Muscle of arm (tissue), 12 donors: ENCODE measurements around the gene CLCA1. TPM values are rescaled to one million over a fixed set of nuclear protein-coding genes. Genes with fewer than 3 reads are reported as not detected.

ENCODE experiments used
- DNase-seq: peaks from one replicate; pipeline ENCODE4 v3.0.0-alpha.2; 2013
- polyA plus RNA-seq, 12 donors: library from polyadenylated mRNA; unstranded; fragments of 120-200 nt; gene quantifications; one replicate each; pipeline ENCODE4 v1.2.1, GENCODE V29; 2013; ENCODE audit not compliant: insufficient read length in 12 of 12

Gene CLCA1
- polyA plus RNA-seq, 12 donors, result 1.5 to 169 TPM; not detected in 10

GRCh38 chr1:86546787-86547221, 78.1 kb downstream of the CLCA1 start, which contains the start of gene CLCA4:
Gene CLCA4, plus strand, starts transcription at chr1:86547078. Its CDS starts 42 bp downstream, at chr1:86547120.
- DNase-seq, result no peak

GRCh38 chr1:86548839-86549238, 80.1 kb downstream of the CLCA1 start:
- DNase-seq, result no peak

Other genes with a start within 250 kb of the CLCA1 start
- 10 to 100 TPM in 11 of 12 donors, not detected in 1; 10.7 to 62.4 (median 24.9) TPM for gene ODF2L, start 72.6 kb upstream of the CLCA1 start, polyA plus RNA-seq
- 10 to 100 TPM in 2 of 12 donors, 1 to 10 TPM in 1, under 1 TPM in 2, not detected in 7; 0.14 to 46.8 (median 9.0) TPM for gene CLCA2, start 44.8 kb upstream of the CLCA1 start, polyA plus RNA-seq
- 1 to 10 TPM in 2 of 12 donors, under 1 TPM in 1, not detected in 9; 0.40 to 2.0 (median 1.5) TPM for gene CLCA4, start 78.2 kb downstream of the CLCA1 start, polyA plus RNA-seq
- gene SH3GLB1, start 235.6 kb downstream of the CLCA1 start, polyA plus RNA-seq, result 100 to 1,000 TPM in 10 of 12 donors, 10 to 100 TPM in 1, not detected in 1; 79.5 to 242 (median 188) TPM